ENCODE data around the gene FGR. TPM values are rescaled to one million over a fixed set of nuclear protein-coding genes. Genes with fewer than 3 reads are reported as not detected.

The FGR gene
- total and polyA plus RNA-seq, 2 experiments from 2014 or later: not detected

DNA sequence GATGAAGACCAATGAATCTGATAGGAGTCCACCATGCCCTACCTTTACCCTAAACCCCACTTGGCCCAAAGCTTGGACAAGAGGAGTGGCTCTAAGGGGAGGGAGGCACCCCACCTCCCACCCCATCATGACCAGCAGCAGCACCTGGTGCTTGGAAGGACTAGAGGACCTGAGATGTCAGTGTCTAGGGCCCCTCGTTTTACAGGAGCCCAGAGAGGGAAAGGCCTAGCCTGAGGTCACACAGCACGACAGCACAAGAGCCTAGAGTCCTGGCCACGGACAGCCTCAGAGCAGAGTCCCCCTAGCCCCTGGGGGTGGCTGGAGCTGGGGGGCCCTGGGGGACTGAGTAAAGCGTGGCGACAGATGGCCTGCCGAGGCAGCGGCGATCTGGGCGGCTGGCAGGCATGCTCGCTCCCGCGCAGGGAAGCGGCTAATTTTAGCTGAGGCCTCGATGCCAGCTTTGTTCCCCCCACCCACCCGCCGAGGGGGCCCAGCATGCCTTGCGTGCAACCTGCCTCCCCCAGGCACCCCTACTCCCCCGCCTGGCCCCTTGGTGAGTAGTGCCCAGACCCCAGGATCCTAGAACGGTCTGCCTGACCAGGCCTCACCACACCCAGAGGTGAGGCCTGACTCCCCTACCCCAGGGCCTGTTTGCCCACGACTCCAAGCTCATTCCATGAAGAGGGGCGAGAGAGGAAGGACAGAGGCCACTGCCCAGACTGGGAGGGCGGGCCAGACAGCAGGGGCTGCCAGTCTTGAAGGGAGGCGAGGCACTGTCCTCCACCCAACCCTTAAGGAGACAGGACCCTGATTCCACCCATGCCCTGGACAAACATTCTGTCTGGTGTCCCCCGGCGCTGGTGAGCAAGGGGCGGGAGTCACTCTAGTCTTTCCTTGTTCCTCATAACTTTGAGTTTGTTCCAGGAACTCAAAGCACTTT, 70.0 kb downstream of the FGR start:
- TF ChIP-seq EZH2 (IDR thresholded peaks at IDR 0.05; ENCODE audit: insufficient read depth, poor library complexity, severe bottlenecking) (no peak), EZH2phosphoT487 (IDR thresholded peaks at IDR 0.05; ENCODE audit: insufficient read depth, low read depth) (no peak)
- H2AFZ ChIP-seq: no peak overlapping the region
- H3K79me2 ChIP-seq (ENCODE audit: insufficient read depth): peaks cover 88% of the 10 kb centered on the region
- H4K20me1 ChIP-seq (ENCODE audit: insufficient read depth): no peaks in the 10 kb centered on the region
- no peak for DNase-seq
- no peaks in the 10 kb centered on the region for H3K9me3 ChIP-seq (ENCODE audit: low read depth)
- H3K36me3 ChIP-seq (ENCODE audit: low read depth): no peaks in the 10 kb centered on the region
- H3K27me3 ChIP-seq (replicated peaks; ENCODE audit: insufficient read depth): no peaks in the 10 kb centered on the region
- in situ Hi-C loops (cut with MboI): no loop called here
- peaks cover 47% of the 10 kb centered on the region for H3K4me1 ChIP-seq (ENCODE audit: insufficient read depth)
- no peak overlapping the region for H3K27ac ChIP-seq
- no peaks in the 10 kb centered on the region for H3K9me2 ChIP-seq (ENCODE audit: insufficient read depth)
- no peak overlapping the region for H3K4me2 ChIP-seq (ENCODE audit: unreplicated experiment)
- H3K4me3 ChIP-seq: no peak overlapping the region
- H3F3A ChIP-seq (ENCODE audit: insufficient read depth): peaks cover 5% of the 10 kb centered on the region; the same call in 1 of the 2 replicates
- 0 out of 2 replicates have a peak overlapping the region, but pooled peaks have one; percentile 33 for H3K9ac ChIP-seq
- 49 to 69% methylated on average over 12 to 19 of the region's 26 CpGs for WGBS, 2 experiments (ENCODE audit: low coverage in 1 of 2, low lambda C conversion rate in 2 of 2, missing lambda C conversion rate in 2 of 2)

DNA sequence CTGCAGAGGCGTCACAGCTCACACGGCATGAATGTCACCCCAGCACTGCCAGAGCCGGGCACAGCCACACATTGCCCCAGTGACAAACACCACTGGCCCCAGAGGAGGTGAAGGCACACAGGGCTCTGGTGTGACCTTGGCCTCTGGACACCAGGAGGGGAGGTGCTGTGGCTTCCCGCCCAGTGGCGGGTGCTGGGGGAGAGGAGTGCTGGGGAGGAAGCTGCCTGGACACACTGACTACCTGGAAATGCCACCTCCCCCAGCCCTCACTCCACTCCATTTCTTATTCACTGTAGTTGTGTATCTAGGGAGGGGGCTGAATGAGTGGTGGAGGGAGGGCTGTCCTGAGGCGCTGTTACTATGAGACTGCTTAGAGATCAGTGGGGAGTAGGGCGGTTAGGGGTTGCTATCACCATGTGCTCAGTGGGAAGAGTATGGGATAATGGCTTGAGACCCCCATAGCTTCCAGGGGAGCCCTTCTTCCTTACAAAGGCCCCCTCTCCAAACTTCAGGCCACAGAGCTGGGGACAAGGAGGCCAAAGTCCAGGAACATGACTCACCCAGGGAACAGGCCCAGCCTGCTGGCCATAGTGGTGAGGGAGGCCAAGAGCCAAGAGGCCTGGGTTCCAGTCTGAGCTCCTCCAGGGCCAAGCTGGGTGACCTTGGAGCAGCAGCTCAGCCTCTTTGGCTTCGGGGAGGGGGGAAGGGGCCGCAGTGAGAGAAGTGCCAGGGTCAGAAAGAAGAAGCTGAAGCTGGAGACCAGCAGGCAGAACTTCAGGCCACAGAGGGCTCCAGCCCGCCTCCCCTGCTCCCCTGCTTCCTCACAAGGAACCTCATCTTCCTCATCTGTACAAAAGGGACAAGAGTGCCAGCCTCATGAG, 71.2 kb downstream of the FGR start:
- TF ChIP-seq EZH2 (IDR thresholded peaks at IDR 0.05; ENCODE audit: insufficient read depth, poor library complexity, severe bottlenecking): no peak
- TF ChIP-seq EZH2phosphoT487 (IDR thresholded peaks at IDR 0.05; ENCODE audit: insufficient read depth, low read depth): no peak
- peak overlapping the region; percentile 26; the same call in 1 of the 2 replicates for H3K27ac ChIP-seq
- in situ Hi-C loops (cut with MboI): no loop called here
- peak overlapping the region; percentile 35 for H3K4me2 ChIP-seq (ENCODE audit: unreplicated experiment)
- WGBS, 2 experiments (ENCODE audit: low coverage in 1 of 2, low lambda C conversion rate in 2 of 2, missing lambda C conversion rate in 2 of 2): 58 to 59% methylated on average over 10 of the region's 10 CpGs
- H3K79me2 ChIP-seq (ENCODE audit: insufficient read depth): peaks cover 90% of the 10 kb centered on the region
- H2AFZ ChIP-seq: no peak overlapping the region
- H3K36me3 ChIP-seq (ENCODE audit: low read depth): no peaks in the 10 kb centered on the region
- no peak overlapping the region for H3K4me3 ChIP-seq
- 0 out of 2 replicates have a peak overlapping the region, but pooled peaks have one; percentile 33 for H3K9ac ChIP-seq
- H4K20me1 ChIP-seq (ENCODE audit: insufficient read depth): no peaks in the 10 kb centered on the region
- H3K4me1 ChIP-seq (ENCODE audit: insufficient read depth): peaks cover 42% of the 10 kb centered on the region
- H3K9me3 ChIP-seq (ENCODE audit: low read depth): no peaks in the 10 kb centered on the region
- no peaks in the 10 kb centered on the region for H3K9me2 ChIP-seq (ENCODE audit: insufficient read depth)
- peaks cover 6% of the 10 kb centered on the region for H3F3A ChIP-seq (ENCODE audit: insufficient read depth)
- DNase-seq: peak; percentile 78
- no peaks in the 10 kb centered on the region for H3K27me3 ChIP-seq (replicated peaks; ENCODE audit: insufficient read depth)

DNA sequence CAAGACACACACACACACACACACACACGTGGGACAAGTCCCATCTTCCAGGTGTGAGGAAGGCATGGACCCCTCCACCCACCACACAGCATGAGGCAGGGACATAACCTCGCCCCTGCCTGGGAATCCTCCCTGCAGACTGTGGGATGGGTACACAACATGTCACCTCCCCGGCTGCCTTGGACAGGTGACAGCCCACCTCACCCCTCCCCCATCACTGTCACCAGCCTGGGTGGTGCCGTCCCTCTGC, 71.7 kb downstream of the FGR start:
- Histone ChIP-seq H3K79me2 (ENCODE audit: insufficient read depth) (peaks cover 96% of the 10 kb centered on the region), H2AFZ (no peak overlapping the region), H3K27me3 (replicated peaks; ENCODE audit: insufficient read depth) (no peaks in the 10 kb centered on the region), H3K4me1 (ENCODE audit: insufficient read depth) (peaks cover 42% of the 10 kb centered on the region), H3K36me3 (ENCODE audit: low read depth) (no peaks in the 10 kb centered on the region), H3K9ac (no peak overlapping the region), H3K4me2 (ENCODE audit: unreplicated experiment) (no peak overlapping the region), H3K9me2 (ENCODE audit: insufficient read depth) (no peaks in the 10 kb centered on the region), H3K27ac (no peak overlapping the region), H3K4me3 (no peak overlapping the region), H3F3A (ENCODE audit: insufficient read depth) (peaks cover 6% of the 10 kb centered on the region), H4K20me1 (ENCODE audit: insufficient read depth) (no peaks in the 10 kb centered on the region), H3K9me3 (ENCODE audit: low read depth) (no peaks in the 10 kb centered on the region)
- TF ChIP-seq EZH2 (IDR thresholded peaks at IDR 0.05; ENCODE audit: insufficient read depth, poor library complexity, severe bottlenecking): no peak
- TF ChIP-seq EZH2phosphoT487 (IDR thresholded peaks at IDR 0.05; ENCODE audit: insufficient read depth, low read depth): no peak
- DNase-seq: no peak
- 51 to 52% methylated on average over 4 of the region's 4 CpGs for WGBS, 2 experiments (ENCODE audit: low coverage in 1 of 2, low lambda C conversion rate in 2 of 2, missing lambda C conversion rate in 2 of 2)
- in situ Hi-C loops (cut with MboI): no loop called here

DNA sequence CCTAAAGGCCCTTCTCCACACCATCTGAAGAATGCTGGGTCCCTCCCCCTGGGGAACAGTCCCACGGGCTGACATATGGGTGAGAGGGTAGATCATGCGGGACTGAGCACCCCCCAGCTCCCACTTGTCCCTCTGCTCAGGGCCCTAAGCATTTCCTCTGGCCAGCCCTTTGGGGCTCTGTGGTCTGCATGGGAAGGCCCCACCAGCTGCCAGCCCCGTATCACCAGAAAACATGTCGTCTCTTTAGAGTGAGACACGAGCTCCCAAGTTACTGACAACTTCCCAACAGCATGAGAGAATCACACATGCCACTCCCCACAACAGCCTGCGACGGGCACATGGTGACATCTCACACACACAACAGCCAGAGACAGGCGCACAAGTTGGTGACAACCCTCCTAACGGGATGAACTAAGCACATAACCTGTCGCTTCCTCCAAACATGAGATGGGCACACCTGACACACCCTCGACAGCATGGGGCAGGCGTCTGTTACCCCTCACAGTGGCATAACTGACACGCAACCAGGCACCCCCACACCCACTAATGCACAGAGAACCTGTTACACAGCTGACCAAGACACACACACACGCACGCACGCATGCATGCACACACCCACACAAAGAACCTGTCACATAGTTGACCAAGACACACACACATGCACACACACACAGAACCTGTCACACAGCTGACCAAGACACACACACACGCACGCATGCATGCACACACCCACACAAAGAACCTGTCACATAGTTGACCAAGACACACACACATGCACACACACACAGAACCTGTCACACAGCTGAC, 72.2 kb downstream of the FGR start:
- in situ Hi-C loops (cut with MboI): no loop called here
- no peak overlapping the region for H3K27ac ChIP-seq

More for the DNA sequence above, 72.2 kb downstream of the FGR start:
- Histone ChIP-seq H3K79me2 (ENCODE audit: insufficient read depth) (peaks cover 98% of the 10 kb centered on the region), H4K20me1 (ENCODE audit: insufficient read depth) (no peaks in the 10 kb centered on the region), H3K9me3 (ENCODE audit: low read depth) (no peaks in the 10 kb centered on the region), H3K9me2 (ENCODE audit: insufficient read depth) (no peaks in the 10 kb centered on the region), H3K4me2 (ENCODE audit: unreplicated experiment) (no peak overlapping the region), H3K4me1 (ENCODE audit: insufficient read depth) (peaks cover 42% of the 10 kb centered on the region), H3K9ac (peak overlapping the region; percentile 15; the same call in 1 of the 2 replicates), H3F3A (ENCODE audit: insufficient read depth) (peaks cover 6% of the 10 kb centered on the region), H3K36me3 (ENCODE audit: low read depth) (no peaks in the 10 kb centered on the region), H2AFZ (no peak overlapping the region), H3K27me3 (replicated peaks; ENCODE audit: insufficient read depth) (no peaks in the 10 kb centered on the region), H3K4me3 (no peak overlapping the region)
- no peak for TF ChIP-seq EZH2phosphoT487 (IDR thresholded peaks at IDR 0.05; ENCODE audit: insufficient read depth, low read depth)
- no peak for TF ChIP-seq EZH2 (IDR thresholded peaks at IDR 0.05; ENCODE audit: insufficient read depth, poor library complexity, severe bottlenecking)
- 58 to 63% methylated on average over 17 to 18 of the region's 18 CpGs for WGBS, 2 experiments (ENCODE audit: low coverage in 1 of 2, low lambda C conversion rate in 2 of 2, missing lambda C conversion rate in 2 of 2)
- DNase-seq: no peak

Small RNA genes lying within 50 kb of the gene (small RNA-seq; reads per million reads assigned to genes)
- gene AL031729.1 (ENCODE audit: low read depth, low replicate concordance): not detected
- gene RNU6-949P (ENCODE audit: low read depth, low replicate concordance): not detected

Other genes starting within 250 kb of the FGR start
- gene GPR3, start 242.6 kb downstream of the FGR start, total RNA-seq (2014; rRNA removed; shearing (Covaris generic)): 0.32 and 0.38 TPM in 2 replicates
- 1.6 and 1.8 TPM in 2 replicates for gene GPR3, start 242.6 kb downstream of the FGR start, polyA plus RNA-seq (2016; fragmentation: Nextera tagmentation; extraction: Ambion mirVana)
- gene WASF2, start 145.0 kb downstream of the FGR start, total RNA-seq (2014; rRNA removed; shearing (Covaris generic)): 18.6 and 19.3 TPM in 2 replicates
- 117 and 118 TPM in 2 replicates for gene WASF2, start 145.0 kb downstream of the FGR start, polyA plus RNA-seq (2016; fragmentation: Nextera tagmentation; extraction: Ambion mirVana)
- gene AHDC1, start 31.0 kb downstream of the FGR start, total RNA-seq (2014; rRNA removed; shearing (Covaris generic)): 5.3 and 5.8 TPM in 2 replicates
- 3.9 and 4.5 TPM in 2 replicates for gene AHDC1, start 31.0 kb downstream of the FGR start, polyA plus RNA-seq (2016; fragmentation: Nextera tagmentation; extraction: Ambion mirVana)
- gene IFI6, start 37.0 kb upstream of the FGR start, total RNA-seq (2014; rRNA removed; shearing (Covaris generic)): 31.9 and 32.1 TPM in 2 replicates
- 50.2 and 53.5 TPM in 2 replicates for gene IFI6, start 37.0 kb upstream of the FGR start, polyA plus RNA-seq (2016; fragmentation: Nextera tagmentation; extraction: Ambion mirVana)
- 10.2 and 15.3 TPM in 2 replicates for gene FAM76A, start 90.8 kb upstream of the FGR start, total RNA-seq (2014; rRNA removed; shearing (Covaris generic))
- 6.2 and 6.9 TPM in 2 replicates for gene FAM76A, start 90.8 kb upstream of the FGR start, polyA plus RNA-seq (2016; fragmentation: Nextera tagmentation; extraction: Ambion mirVana)
- gene STX12, start 138.0 kb upstream of the FGR start, total RNA-seq (2014; rRNA removed; shearing (Covaris generic)): 86.7 and 97.1 TPM in 2 replicates
- gene STX12, start 138.0 kb upstream of the FGR start, polyA plus RNA-seq (2016; fragmentation: Nextera tagmentation; extraction: Ambion mirVana): 56.6 and 57.1 TPM in 2 replicates
- gene PPP1R8, start 195.6 kb upstream of the FGR start, total RNA-seq (2014; rRNA removed; shearing (Covaris generic)): 36.4 and 48.3 TPM in 2 replicates
- 7.4 and 7.7 TPM in 2 replicates for gene PPP1R8, start 195.6 kb upstream of the FGR start, polyA plus RNA-seq (2016; fragmentation: Nextera tagmentation; extraction: Ambion mirVana)
- gene THEMIS2, start 237.4 kb upstream of the FGR start, total RNA-seq (2014; rRNA removed; shearing (Covaris generic)): 3.3 and 4.4 TPM in 2 replicates
- 4.5 and 4.7 TPM in 2 replicates for gene THEMIS2, start 237.4 kb upstream of the FGR start, polyA plus RNA-seq (2016; fragmentation: Nextera tagmentation; extraction: Ambion mirVana)

Measured in GM23248 (cell line).